Trophoblast cell (in vitro differentiated cells and primary cell): ENCODE results near the gene THSD4.
A peak's percentile ranks its signal among the peaks of the same experiment; 100 is the strongest.

Experiments
- DNase-seq, 2 donors: peaks; one replicate each; pipeline ENCODE4 v3.0.0-alpha.2; 2016
- H2AFZ ChIP-seq: 2 replicates; pipeline ENCODE4 v1.6.1; 2013; ENCODE audit warnings: low read length, moderate library complexity, mild to moderate bottlenecking; ENCODE audit not compliant: insufficient read depth, poor library complexity
- H2AK5ac ChIP-seq: 2 replicates; pipeline ENCODE4 v1.6.1; 2013; ENCODE audit warnings: mild to moderate bottlenecking, low read length
- H2BK120ac ChIP-seq: 2 replicates; pipeline ENCODE4 v1.6.1; 2013; ENCODE audit warnings: low read length, mild to moderate bottlenecking, moderate library complexity; ENCODE audit not compliant: insufficient read depth, poor library complexity
- H2BK12ac ChIP-seq: 2 replicates; pipeline ENCODE4 v1.6.1; 2013; ENCODE audit warnings: mild to moderate bottlenecking, low read length, moderate library complexity
- H2BK5ac ChIP-seq: 2 replicates; pipeline ENCODE4 v1.6.1; 2013; ENCODE audit warnings: low read length, low read depth, moderate library complexity, mild to moderate bottlenecking; ENCODE audit not compliant: poor library complexity
- H3K14ac ChIP-seq: 2 replicates; pipeline ENCODE4 v1.6.1; 2013; ENCODE audit warnings: mild to moderate bottlenecking, low read length
- H3K18ac ChIP-seq: 2 replicates; pipeline ENCODE4 v1.6.1; 2013; ENCODE audit warnings: mild to moderate bottlenecking, low read length
- H3K23ac ChIP-seq: 2 replicates; pipeline ENCODE4 v1.6.1; 2013; ENCODE audit warnings: low read length
- H3K27ac ChIP-seq: 2 replicates; pipeline ENCODE4 v1.5.1; 2013; ENCODE audit warnings: low read depth, mild to moderate bottlenecking, inconsistent platforms, low read length, moderate library complexity
- H3K27me3 ChIP-seq: 2 replicates; pipeline ENCODE4 v1.6.1; 2013; ENCODE audit warnings: inconsistent platforms, mild to moderate bottlenecking, low read length, moderate library complexity; ENCODE audit not compliant: insufficient read depth
- H3K36me3 ChIP-seq, 2 experiments: 1 replicate in 1 of 2; 2 replicates in 1 of 2; pipeline ENCODE4 v1.6.1; 2013; ENCODE audit warnings: low read length in 2 of 2, mild to moderate bottlenecking in 2 of 2, moderate library complexity in 1 of 2; ENCODE audit not compliant: insufficient read depth in 2 of 2, control insufficient read depth in 1 of 2
- H3K4ac ChIP-seq: 2 replicates; pipeline ENCODE4 v1.6.1; 2013; ENCODE audit warnings: low read depth, mild to moderate bottlenecking, low read length, moderate library complexity
- H3K4me1 ChIP-seq, 2 experiments: 1 replicate in 1 of 2; 2 replicates in 1 of 2; pipeline ENCODE4 v1.6.1; 2013; ENCODE audit warnings: low read length in 2 of 2, mild to moderate bottlenecking in 2 of 2, moderate library complexity in 1 of 2; ENCODE audit not compliant: insufficient read depth in 2 of 2, control insufficient read depth in 1 of 2
- H3K4me2 ChIP-seq: 2 replicates; pipeline ENCODE4 v1.6.1; 2013; ENCODE audit warnings: inconsistent platforms, mild to moderate bottlenecking, low read length, moderate library complexity
- H3K4me3 ChIP-seq: 2 replicates; pipeline ENCODE4 v1.5.1; 2013; ENCODE audit warnings: mild to moderate bottlenecking, low read depth, low read length, inconsistent platforms
- H3K79me1 ChIP-seq: one replicate; pipeline ENCODE4 v1.6.1; 2013; ENCODE audit warnings: low read length
- H3K79me2 ChIP-seq: 2 replicates; pipeline ENCODE4 v1.6.1; 2013; ENCODE audit warnings: low read length, mild to moderate bottlenecking; ENCODE audit not compliant: control insufficient read depth, insufficient read depth, poor library complexity
- H3K9ac ChIP-seq: 2 replicates; pipeline ENCODE4 v1.6.1; 2013; ENCODE audit warnings: mild to moderate bottlenecking, low read length
- H3K9me3 ChIP-seq: 2 replicates; pipeline ENCODE4 v1.6.1; 2013; ENCODE audit warnings: low read depth, mild to moderate bottlenecking, control low read depth, inconsistent platforms, low read length; ENCODE audit not compliant: insufficient read depth
- H4K12ac ChIP-seq: 2 replicates; pipeline ENCODE4 v1.6.1; 2013; ENCODE audit warnings: low read depth, mild to moderate bottlenecking, low read length, moderate library complexity
- H4K8ac ChIP-seq: 2 replicates; pipeline ENCODE4 v1.6.1; 2013; ENCODE audit warnings: low read depth, mild to moderate bottlenecking, low read length, moderate library complexity
- H4K91ac ChIP-seq: one replicate; pipeline ENCODE4 v1.6.1; 2013; ENCODE audit warnings: low read depth, mild to moderate bottlenecking, low read length, moderate library complexity
- WGBS: extraction: QIAGEN DNeasy Blood & Tissue Kit; methylation state at CpG from one replicate; pipeline ENCODE4 v1.1.7; 2013; ENCODE audit warnings: missing lambda C conversion rate; ENCODE audit not compliant: insufficient read length, insufficient coverage; ENCODE audit errors: extremely low coverage; 5-methylcytosine and 5-hydroxymethylcytosine counted together

THSD4 gene

DNA sequence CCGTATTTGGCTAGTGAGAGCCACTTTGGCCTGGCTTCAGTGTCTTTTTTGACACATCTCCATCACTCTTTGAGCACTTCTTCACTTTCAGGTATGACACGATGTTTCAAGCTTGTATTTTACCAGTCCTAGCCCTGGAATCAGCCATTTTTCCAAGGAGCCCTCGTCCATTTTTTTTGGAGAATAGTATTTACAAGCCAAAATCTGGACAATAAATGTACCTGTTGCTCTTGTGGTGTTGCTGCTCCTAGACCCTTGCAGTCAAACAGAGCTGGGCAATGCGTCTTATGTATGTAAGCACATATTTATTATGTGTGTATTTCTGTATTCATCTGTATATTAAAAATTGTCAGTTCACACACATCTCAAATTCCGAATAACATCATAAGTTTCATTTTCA is 231.2 kb downstream of the THSD4 start:
- Histone ChIP-seq H3K14ac (no peak overlapping the region), H4K8ac (no peak overlapping the region), H3K18ac (no peak overlapping the region), H3K27me3 (no peaks in the 10 kb centered on the region), H3K79me1 (no peaks in the 10 kb centered on the region), H3K4me1 (no peaks in the 10 kb centered on the region), H3K79me2 (no peaks in the 10 kb centered on the region), H3K9me3 (no peaks in the 10 kb centered on the region), H3K4me2 (no peak overlapping the region), H3K23ac (no peak overlapping the region), H3K9ac (no peak overlapping the region), H2BK5ac (no peak overlapping the region), H4K12ac (no peak overlapping the region), H2AK5ac (no peak overlapping the region), H4K91ac (no peak overlapping the region), H2BK120ac (no peak overlapping the region), H3K36me3 (no peaks in the 10 kb centered on the region), H2BK12ac (no peak overlapping the region), H3K27ac (no peak overlapping the region), H3K4ac (no peak overlapping the region), H2AFZ (no peak overlapping the region), H3K4me3 (no peak overlapping the region)
- DNase-seq, result no peak
- WGBS, result no CpG with 5 or more reads among the region's 5 CpGs

DNA sequence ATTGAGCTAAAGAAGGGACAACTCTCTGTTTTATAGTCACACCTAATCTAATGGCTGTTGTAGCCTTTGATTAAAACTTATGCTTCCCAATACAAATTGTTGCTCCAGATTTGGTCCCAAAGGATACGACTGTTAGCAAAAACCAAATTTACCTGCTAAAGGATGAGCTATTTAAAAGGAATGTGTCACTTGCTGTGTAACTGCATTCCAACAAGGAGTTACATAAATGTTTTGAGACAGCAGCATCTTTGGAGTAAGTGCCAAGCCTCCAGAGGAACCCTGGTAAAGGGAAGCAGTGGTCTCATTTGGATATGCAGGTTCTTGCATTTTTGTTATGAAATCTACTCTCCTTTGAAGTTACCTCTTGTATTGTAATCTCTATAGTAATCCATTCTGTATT is 233.3 kb downstream of the THSD4 start:
- H3K14ac ChIP-seq, result no peak overlapping the region
- H2AK5ac ChIP-seq, result no peak overlapping the region
- no peak overlapping the region for H3K27ac ChIP-seq
- whole genome bisulfite sequencing, result no CpG with 5 or more reads among the region's 1 CpG
- DNase-seq, result peak in 1 of 2 donors; percentile 68
- no peaks in the 10 kb centered on the region for H3K36me3 ChIP-seq
- no peak overlapping the region for H3K18ac ChIP-seq
- no peak overlapping the region for H3K23ac ChIP-seq
- H2AFZ ChIP-seq, result no peak overlapping the region
- no peak overlapping the region for H2BK120ac ChIP-seq
- no peak overlapping the region for H4K8ac ChIP-seq
- no peaks in the 10 kb centered on the region for H3K79me1 ChIP-seq
- H4K91ac ChIP-seq, result no peak overlapping the region
- no peak overlapping the region for H4K12ac ChIP-seq
- H3K4me3 ChIP-seq, result no peak overlapping the region
- no peak overlapping the region for H2BK5ac ChIP-seq
- no peaks in the 10 kb centered on the region for H3K9me3 ChIP-seq
- no peak overlapping the region for H3K4me2 ChIP-seq
- H3K4ac ChIP-seq, result no peak overlapping the region
- H2BK12ac ChIP-seq, result no peak overlapping the region
- H3K27me3 ChIP-seq, result no peaks in the 10 kb centered on the region
- H3K4me1 ChIP-seq, result no peaks in the 10 kb centered on the region
- H3K79me2 ChIP-seq, result no peaks in the 10 kb centered on the region
- H3K9ac ChIP-seq, result no peak overlapping the region

GRCh38 chr15:71349336-71349735 is 234.1 kb downstream of the THSD4 start:
- H3K9me3 ChIP-seq, result no peaks in the 10 kb centered on the region
- no peak overlapping the region for H3K4me2 ChIP-seq
- no peaks in the 10 kb centered on the region for H3K4me1 ChIP-seq
- H3K23ac ChIP-seq, result no peak overlapping the region
- H3K36me3 ChIP-seq, result no peaks in the 10 kb centered on the region
- H3K79me2 ChIP-seq, result no peaks in the 10 kb centered on the region
- no peak overlapping the region for H4K8ac ChIP-seq
- H3K4ac ChIP-seq, result no peak overlapping the region
- H3K14ac ChIP-seq, result no peak overlapping the region
- no peak overlapping the region for H4K91ac ChIP-seq
- H3K27me3 ChIP-seq, result no peaks in the 10 kb centered on the region
- no peaks in the 10 kb centered on the region for H3K79me1 ChIP-seq
- no CpG with 5 or more reads among the region's 4 CpGs for WGBS
- no peak overlapping the region for H2BK120ac ChIP-seq
- H3K4me3 ChIP-seq, result no peak overlapping the region
- H3K9ac ChIP-seq, result no peak overlapping the region
- no peak for DNase-seq
- no peak overlapping the region for H4K12ac ChIP-seq
- no peak overlapping the region for H2BK12ac ChIP-seq
- no peak overlapping the region for H2BK5ac ChIP-seq
- no peak overlapping the region for H3K27ac ChIP-seq
- H2AK5ac ChIP-seq, result no peak overlapping the region
- H2AFZ ChIP-seq, result no peak overlapping the region
- no peak overlapping the region for H3K18ac ChIP-seq

DNA sequence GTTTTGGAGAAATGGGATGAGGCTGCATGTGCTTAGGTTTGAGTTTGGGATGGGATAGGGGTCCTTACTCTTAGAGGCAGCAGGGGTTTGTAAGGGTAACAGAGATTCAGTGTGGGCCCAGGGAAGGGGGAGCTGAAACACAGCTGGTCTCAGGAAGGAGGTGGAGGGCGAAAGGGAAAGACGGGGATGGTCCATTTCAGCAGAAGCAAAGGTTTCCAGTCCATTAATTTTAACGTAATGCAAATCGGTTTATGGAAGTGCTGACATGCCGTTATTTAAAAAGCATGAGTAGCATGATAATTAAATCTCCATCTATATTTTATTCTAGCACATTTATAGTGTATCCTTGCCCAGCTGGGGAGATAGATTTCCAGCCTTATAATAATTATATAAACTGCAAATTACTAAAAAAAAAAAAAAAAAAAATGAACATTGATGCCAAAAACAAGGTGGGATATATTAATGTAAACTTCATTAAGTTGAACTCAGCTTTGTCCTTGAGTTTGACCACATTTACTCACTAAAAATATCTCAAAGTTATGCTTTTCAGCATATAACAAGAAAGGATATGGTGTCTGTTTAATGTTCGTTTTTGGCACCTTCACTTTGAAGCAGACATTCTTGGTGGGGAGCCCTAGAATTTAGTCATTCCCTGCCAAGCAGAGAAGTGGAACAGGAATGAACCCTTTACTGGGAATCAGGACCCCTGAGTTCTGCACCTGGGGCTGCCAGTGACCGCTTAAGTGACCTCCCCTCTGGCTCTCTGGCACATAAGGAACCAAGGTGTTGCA is 234.7 kb downstream of the THSD4 start:
- no peaks in the 10 kb centered on the region for H3K36me3 ChIP-seq
- H2AK5ac ChIP-seq, result no peak overlapping the region
- H3K27ac ChIP-seq, result no peak overlapping the region
- no peak overlapping the region for H4K12ac ChIP-seq
- H3K79me2 ChIP-seq, result no peaks in the 10 kb centered on the region
- H3K9me3 ChIP-seq, result no peaks in the 10 kb centered on the region
- no peaks in the 10 kb centered on the region for H3K27me3 ChIP-seq
- no peak overlapping the region for H4K91ac ChIP-seq
- H2AFZ ChIP-seq, result no peak overlapping the region
- no peak overlapping the region for H3K23ac ChIP-seq
- no CpG with 5 or more reads among the region's 7 CpGs for WGBS
- H4K8ac ChIP-seq, result no peak overlapping the region
- H3K79me1 ChIP-seq, result no peaks in the 10 kb centered on the region
- H2BK12ac ChIP-seq, result no peak overlapping the region
- H3K4me1 ChIP-seq, result no peaks in the 10 kb centered on the region
- H3K4me2 ChIP-seq, result no peak overlapping the region
- H3K4me3 ChIP-seq, result no peak overlapping the region
- no peak for DNase-seq
- H3K14ac ChIP-seq, result no peak overlapping the region
- H3K9ac ChIP-seq, result no peak overlapping the region
- H2BK120ac ChIP-seq, result no peak overlapping the region
- no peak overlapping the region for H2BK5ac ChIP-seq
- no peak overlapping the region for H3K4ac ChIP-seq
- no peak overlapping the region for H3K18ac ChIP-seq
